GM10266 (cell line): ENCODE measurements around the gene C16orf92.

ENCODE experiments used
- DNase-seq: peaks from one replicate; pipeline ENCODE4 v3.0.0; 2012; ENCODE audit errors: extremely low spot score
- CTCF ChIP-seq: IDR thresholded peaks from 2 replicates; pipeline ENCODE4 v1.5.1; 2012; ENCODE audit warnings: mild to moderate bottlenecking, low read depth; ENCODE audit not compliant: control insufficient read depth, insufficient read depth; ENCODE audit errors: missing control alignments

Gene C16orf92

GRCh38 chr16:29994600-29995323, 28.2 kb upstream of the C16orf92 start:
- DNase-seq = peak; percentile 82
- no peak for TF ChIP-seq CTCF

GRCh38 chr16:29995324-29995910, 27.6 kb upstream of the C16orf92 start, which contains the start of gene HIRIP3:
Gene HIRIP3 (minus strand): TSS chr16:29995617. CDS start chr16:29995605, 12 bp downstream.
- DNase-seq = peak; percentile 93
- no peak for TF ChIP-seq CTCF

DNA sequence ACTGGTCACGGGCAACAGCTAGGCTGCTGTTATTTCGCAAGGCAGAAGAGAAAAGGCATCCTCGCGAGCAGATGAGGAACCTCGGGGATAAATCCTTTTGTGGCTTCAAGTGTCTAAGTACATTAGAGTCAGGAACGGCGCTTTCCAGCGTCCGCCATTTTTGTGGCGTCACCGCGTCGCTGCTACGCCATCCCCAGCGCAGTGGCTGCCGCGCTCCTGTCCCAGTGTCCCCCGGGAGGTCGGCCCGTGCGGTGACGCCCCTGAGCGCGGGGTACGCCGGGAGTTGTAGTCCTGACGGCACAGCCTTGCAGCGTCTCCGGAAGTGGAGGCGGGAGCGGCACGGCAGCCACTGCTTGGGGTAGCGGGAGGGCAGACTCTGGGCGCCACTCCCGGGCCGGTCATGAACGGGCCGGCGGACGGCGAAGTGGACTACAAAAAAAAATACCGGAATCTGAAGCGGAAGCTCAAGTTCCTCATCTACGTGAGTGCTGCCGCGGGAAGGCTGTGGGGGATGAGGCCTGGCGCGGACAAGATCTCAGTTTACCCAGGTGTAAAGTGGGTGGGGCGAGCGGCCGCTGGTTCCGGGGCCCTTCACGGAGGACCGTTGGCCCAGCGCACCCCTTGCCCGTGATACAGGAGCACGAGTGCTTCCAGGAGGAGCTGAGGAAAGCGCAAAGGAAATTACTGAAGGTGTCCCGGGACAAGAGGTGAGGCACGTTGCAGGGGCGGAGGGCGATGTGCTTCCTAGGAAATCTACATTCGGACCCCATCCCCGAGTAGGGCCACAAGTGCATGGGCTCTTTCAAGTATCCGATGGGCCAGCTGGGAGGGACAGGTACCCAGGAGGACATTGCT, 26.9 kb upstream of the C16orf92 start, which contains the start of gene INO80E:
INO80E (plus strand) TSS at position 331 of the 855 bp plus-strand sequence; CDS start at position 401, 70 bp downstream.
- TF ChIP-seq CTCF = no peak
- peak; percentile 99 for DNase-seq

DNA sequence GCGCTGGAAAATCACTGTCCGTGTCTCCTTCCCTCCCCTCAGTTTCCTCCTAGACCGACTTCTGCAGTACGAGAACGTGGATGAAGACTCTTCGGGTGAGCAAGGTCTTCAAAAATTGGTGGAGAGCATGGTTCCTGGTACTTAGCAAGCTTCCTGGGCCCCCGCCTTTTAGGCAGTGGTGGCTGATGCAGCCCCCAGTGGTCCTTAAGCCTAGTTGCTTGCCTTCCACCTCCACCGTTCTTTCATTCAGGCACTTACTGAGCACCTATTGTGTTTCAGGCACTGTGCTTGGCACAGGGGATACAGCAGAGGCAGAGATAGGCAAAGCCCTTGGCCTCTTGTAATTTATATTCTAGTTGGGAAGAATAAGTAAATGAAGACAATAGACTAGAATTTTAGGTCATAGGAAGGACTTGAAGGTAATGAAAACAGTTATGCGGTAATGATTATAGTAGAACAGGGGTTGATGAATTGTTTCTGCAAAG, 26.2 kb upstream of the C16orf92 start:
- no peak for TF ChIP-seq CTCF
- DNase-seq = no peak

DNA sequence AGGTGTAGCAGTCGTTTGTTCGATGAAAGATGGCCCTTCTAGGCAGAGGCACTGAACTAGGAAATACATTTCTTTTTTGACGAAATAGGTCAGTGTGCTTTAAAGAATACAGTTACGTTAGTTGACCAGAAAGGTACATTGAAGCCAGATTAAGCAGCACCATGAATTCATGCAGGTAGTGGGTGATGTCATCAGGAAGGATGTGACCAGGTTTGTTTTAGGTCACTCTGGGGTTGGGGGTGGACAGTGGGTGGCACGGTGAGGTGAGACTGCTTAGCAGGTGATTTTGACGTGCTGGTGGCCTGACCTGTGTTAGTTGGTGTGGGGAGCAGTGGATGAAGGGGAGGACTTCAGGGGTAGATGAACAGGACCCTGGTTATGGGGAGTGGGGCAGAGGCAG, 23.4 kb upstream of the C16orf92 start:
- DNase-seq = no peak
- TF ChIP-seq CTCF = no peak

DNA sequence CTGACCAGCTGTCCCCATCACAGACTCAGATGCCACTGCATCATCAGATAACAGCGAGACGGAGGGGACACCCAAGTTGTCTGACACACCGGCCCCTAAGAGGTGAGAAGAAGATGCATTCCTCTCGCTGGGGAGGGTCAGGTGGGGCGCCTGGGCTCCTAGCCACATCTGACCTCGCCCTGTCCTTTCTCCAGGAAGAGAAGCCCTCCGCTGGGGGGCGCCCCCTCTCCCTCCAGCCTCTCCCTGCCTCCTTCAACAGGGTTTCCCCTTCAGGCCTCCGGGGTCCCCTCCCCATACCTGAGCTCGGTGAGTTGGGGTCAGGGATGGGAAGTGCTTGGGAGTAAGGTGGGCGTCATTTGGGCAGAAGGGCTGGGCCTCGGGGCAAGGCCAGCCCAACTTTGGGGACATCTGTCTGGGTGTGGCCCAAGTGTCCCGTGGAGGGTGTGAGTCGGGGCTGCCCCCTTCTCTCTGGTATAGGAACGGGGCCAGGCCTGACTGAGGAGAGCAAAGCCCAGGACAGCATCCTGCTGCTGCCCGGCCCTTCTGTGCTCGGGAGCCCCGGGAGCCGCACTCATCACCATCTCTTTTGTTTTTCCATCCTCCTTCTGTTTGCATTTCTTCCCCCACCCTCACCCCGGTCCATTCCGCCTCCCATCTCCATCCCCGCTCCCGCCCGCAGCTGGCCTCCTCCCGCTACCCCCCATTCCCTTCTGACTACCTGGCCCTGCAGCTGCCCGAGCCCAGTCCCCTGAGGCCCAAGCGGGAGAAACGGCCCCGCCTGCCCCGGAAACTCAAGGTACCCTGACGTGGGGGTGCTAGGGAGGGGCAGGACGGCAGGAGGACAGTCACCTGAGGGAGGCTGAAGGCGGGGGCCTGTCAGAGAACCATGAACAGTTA, 22.0 kb upstream of the C16orf92 start:
- DNase-seq = no peak

More for the DNA sequence above, 22.0 kb upstream of the C16orf92 start:
- TF ChIP-seq CTCF = no peak
